MCF 10A (cell line): ENCODE measurements around the gene TBCC. TPM values are rescaled to one million over a fixed set of nuclear protein-coding genes. Genes with fewer than 3 reads are reported as not detected.
"Not testable (repeated sequence)": the region's sequence is repeated elsewhere in the genome, so short reads cannot be mapped to it uniquely, and the experiment has no call there.

Source experiments
- BruUV-seq: library from RNA; stranded (reverse); fragments of 400-500 nt; replicated peaks from 2 replicates; lab custom pipeline; 2021; lab: Mats Ljungman, UMichigan
- CTCF ChIA-PET: fragments of 300-600 bp; sonication (Branson Sonifier 250); formaldehyde crosslinking; extraction: SDS; loops from one replicate; lab custom pipeline; 2021; ENCODE audit warnings: antibody characterized with exemption, inconsistent platforms; lab: Yijun Ruan, JAX
- POLR2A ChIA-PET: fragments of 300-600, 350-650 bp; sonication (Branson Sonifier 250); formaldehyde crosslinking; extraction: SDS; loops from one replicate; lab custom pipeline; 2020; ENCODE audit warnings: antibody characterized with exemption, inconsistent platforms; lab: Yijun Ruan, JAX
- DNase-seq: peaks from one replicate; pipeline ENCODE4 v3.0.0-alpha.2; 2018; ENCODE audit not compliant: unreplicated experiment
- H3K27ac Mint-ChIP-seq: one replicate; pipeline ENCODE4 v1.8.0; 2022; ENCODE audit warnings: mild to moderate bottlenecking, low read depth, mixed read lengths; ENCODE audit not compliant: unreplicated experiment
- H3K27me3 Mint-ChIP-seq: one replicate; pipeline ENCODE4 v1.8.0; 2022; ENCODE audit warnings: mixed read lengths; ENCODE audit not compliant: insufficient read depth, unreplicated experiment
- H3K36me3 Mint-ChIP-seq: one replicate; pipeline ENCODE4 v1.8.0; 2022; ENCODE audit warnings: mild to moderate bottlenecking, moderate library complexity, mixed read lengths; ENCODE audit not compliant: insufficient read depth, unreplicated experiment
- H3K4me1 Mint-ChIP-seq: one replicate; pipeline ENCODE4 v1.8.0; 2022; ENCODE audit warnings: mixed read lengths; ENCODE audit not compliant: insufficient read depth, unreplicated experiment
- H3K4me3 Mint-ChIP-seq: one replicate; pipeline ENCODE4 v1.8.0; 2022; ENCODE audit warnings: mild to moderate bottlenecking, moderate library complexity, mixed read lengths; ENCODE audit not compliant: unreplicated experiment
- H3K9me3 Mint-ChIP-seq: one replicate; pipeline ENCODE4 v1.8.0; 2022; ENCODE audit warnings: mixed read lengths; ENCODE audit not compliant: unreplicated experiment
- intact Hi-C: fragments of 100-400 bp; cut with micrococcal nuclease; formaldehyde crosslinking; loops from 2 replicates; pipeline ENCODE4 v1.14.1; 2022
- total RNA-seq: library from RNA; stranded (reverse); gene quantifications from 2 replicates; pipeline ENCODE4 v1.2.3, GENCODE V29; 2022
- TF ChIP-seq, protein P1 (sequence below): fragments of 200-600 bp; IDR thresholded peaks from one replicate; pipeline ENCODE4 v1.8.0; 2022; ENCODE audit warnings: antibody characterized with exemption, mild to moderate bottlenecking; ENCODE audit not compliant: unreplicated experiment

The TBCC gene
- total RNA-seq, 1 experiment from 2014 or later = 13.7 TPM

DNA sequence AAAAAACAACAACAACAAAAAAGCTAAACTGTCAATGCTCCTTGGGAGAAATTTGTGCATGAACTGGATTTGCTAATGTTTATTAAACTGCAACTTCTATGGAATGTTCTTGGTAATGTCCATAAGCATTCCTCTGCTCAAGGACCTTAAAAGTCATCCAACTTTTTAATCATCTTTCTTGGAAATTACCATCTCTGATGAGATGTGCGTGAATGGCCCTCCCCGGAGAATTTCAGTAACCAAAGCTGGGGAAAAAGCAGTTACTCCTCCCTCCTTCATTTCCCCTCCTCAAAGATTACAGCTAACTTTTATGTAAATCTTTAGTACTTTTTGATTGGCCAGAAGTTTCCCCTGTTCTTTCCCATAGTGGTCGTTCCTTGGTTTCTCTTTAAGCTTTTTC lies 5.2 kb downstream of the TBCC start:
- no peak for DNase-seq
- H3K4me3 Mint-ChIP-seq = no peak overlapping the region
- ChIA-PET CTCF (no interaction called here), POLR2A (interaction anchor here (0.6 to 0.9 kb wide), 4 partner anchors 22 to 81 kb away, joined by 3 read pairs; partner anchors contain the start of gene BICRAL)
- H3K4me1 Mint-ChIP-seq = peaks cover 10% of the 10 kb centered on the region
- H3K27me3 Mint-ChIP-seq = no peaks in the 10 kb centered on the region
- BruUV-seq = no TSS peak
- intact Hi-C loops = no loop called here
- no peaks in the 10 kb centered on the region for H3K9me3 Mint-ChIP-seq
- H3K36me3 Mint-ChIP-seq = peaks cover 5% of the 10 kb centered on the region
- TF ChIP-seq, protein P1, sequence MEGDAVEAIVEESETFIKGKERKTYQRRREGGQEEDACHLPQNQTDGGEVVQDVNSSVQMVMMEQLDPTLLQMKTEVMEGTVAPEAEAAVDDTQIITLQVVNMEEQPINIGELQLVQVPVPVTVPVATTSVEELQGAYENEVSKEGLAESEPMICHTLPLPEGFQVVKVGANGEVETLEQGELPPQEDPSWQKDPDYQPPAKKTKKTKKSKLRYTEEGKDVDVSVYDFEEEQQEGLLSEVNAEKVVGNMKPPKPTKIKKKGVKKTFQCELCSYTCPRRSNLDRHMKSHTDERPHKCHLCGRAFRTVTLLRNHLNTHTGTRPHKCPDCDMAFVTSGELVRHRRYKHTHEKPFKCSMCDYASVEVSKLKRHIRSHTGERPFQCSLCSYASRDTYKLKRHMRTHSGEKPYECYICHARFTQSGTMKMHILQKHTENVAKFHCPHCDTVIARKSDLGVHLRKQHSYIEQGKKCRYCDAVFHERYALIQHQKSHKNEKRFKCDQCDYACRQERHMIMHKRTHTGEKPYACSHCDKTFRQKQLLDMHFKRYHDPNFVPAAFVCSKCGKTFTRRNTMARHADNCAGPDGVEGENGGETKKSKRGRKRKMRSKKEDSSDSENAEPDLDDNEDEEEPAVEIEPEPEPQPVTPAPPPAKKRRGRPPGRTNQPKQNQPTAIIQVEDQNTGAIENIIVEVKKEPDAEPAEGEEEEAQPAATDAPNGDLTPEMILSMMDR = no peak
- no peak overlapping the region for H3K27ac Mint-ChIP-seq

DNA sequence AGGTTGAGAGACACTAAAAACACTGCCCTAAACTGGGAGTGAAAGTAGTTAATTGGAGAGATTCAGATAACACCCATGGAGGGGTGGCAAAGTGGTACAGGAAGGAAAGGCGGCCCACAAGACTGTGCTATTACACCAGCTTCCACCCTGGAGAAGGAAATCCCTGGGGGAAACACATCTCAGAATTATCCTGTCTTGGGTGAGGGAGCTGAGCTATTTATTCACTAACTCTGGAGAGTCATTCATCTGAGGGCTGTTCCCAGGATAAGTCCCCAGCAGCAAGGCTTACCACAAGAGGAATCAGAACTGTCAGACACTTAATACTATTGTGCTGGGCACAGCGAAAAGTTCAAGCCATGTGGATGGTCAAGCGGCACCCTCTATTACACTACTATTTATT lies 9.9 kb downstream of the TBCC start:
- no peak for DNase-seq
- no TSS peak for BruUV-seq
- Mint-ChIP-seq H3K4me3 (no peak overlapping the region), H3K27ac (no peak overlapping the region), H3K27me3 (no peaks in the 10 kb centered on the region), H3K4me1 (no peaks in the 10 kb centered on the region), H3K9me3 (no peaks in the 10 kb centered on the region), H3K36me3 (no peaks in the 10 kb centered on the region)
- TF ChIP-seq, protein P1 = no peak
- ChIA-PET CTCF (no interaction called here), POLR2A (interaction anchor here (0.6 kb wide), 1 partner anchor 11 kb away, joined by 3 read pairs; no protein-coding TSS in a partner anchor)
- intact Hi-C loops = no loop called here

DNA sequence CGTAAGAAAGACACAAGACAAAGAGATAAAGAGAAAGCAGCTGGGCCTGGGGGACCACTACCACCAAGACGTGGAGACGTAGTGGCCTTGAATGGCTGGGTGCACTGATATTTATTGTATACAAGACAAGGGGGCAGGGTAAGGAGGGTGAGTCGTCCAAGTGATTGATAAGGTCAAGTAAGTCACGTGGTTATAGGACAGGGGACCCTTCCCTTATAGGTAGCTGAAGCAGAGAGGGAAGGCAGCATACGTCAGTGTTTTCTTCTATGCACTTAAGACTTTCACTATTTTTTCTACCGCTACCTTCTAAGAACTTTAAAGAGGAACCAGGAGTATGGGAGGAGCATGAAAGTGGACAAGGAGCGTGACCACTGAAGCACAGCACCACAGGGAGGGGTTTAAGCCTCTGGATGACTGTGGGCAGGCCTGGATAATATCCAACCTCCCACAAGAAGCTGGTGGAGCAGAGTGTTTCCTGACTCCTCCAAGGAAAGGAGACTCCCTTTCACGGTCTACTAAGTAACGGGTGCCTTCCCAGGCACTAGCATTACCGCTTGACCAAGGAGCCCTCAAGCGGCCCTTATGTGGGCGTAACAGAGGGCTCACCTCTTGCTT lies 11.9 kb downstream of the TBCC start:
- H3K27me3 Mint-ChIP-seq, H3K9me3 Mint-ChIP-seq, H3K27ac Mint-ChIP-seq, intact Hi-C loops, DNase-seq, H3K36me3 Mint-ChIP-seq, H3K4me1 Mint-ChIP-seq, H3K4me3 Mint-ChIP-seq, BruUV-seq: not testable (repeated sequence)
- ChIA-PET POLR2A (interaction anchor here (0.7 to 1.2 kb wide), 3 partner anchors 9 to 1699 kb away, joined by 3 to 5 read pairs (median 5); partner anchors contain the start of gene TBCC), CTCF (interaction anchor here (0.5 to 0.7 kb wide), 4 partner anchors 29 to 511 kb away, joined by 3 to 4 read pairs (median 4); no protein-coding TSS in a partner anchor)

DNA sequence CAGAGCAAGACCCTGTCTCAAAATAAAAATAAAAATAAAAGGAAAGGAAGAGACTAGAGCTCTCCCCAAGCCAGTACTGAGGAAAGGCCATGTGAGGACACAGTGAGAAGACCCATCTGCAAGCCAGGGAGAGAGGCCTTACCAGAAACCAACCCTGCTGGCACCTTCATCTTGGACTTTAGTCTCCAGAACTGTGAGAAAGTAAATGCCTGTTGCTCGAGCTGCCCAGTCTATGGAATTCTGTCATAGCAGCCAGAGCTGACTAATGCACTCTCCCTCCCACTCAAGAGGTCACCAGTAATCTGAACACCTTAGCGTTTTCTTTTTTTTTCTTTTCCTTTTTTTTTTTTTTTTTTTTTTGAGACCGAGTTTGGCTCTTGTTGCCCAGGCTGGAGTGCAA lies 16.2 kb downstream of the TBCC start:
- DNase-seq = no peak
- Mint-ChIP-seq H3K27ac (no peak overlapping the region), H3K36me3 (no peaks in the 10 kb centered on the region), H3K4me3 (no peak overlapping the region), H3K4me1 (no peaks in the 10 kb centered on the region), H3K27me3 (no peaks in the 10 kb centered on the region), H3K9me3 (no peaks in the 10 kb centered on the region)
- intact Hi-C loops = no loop called here
- BruUV-seq = no TSS peak
- TF ChIP-seq, protein P1 = no peak
- POLR2A ChIA-PET = interaction anchor here (0.6 to 1.7 kb wide), 4 partner anchors 12 to 130 kb away, joined by 3 to 5 read pairs (median 3); no protein-coding TSS in a partner anchor
- CTCF ChIA-PET = interaction anchor here (0.6 to 1.4 kb wide), 5 partner anchors 9 to 172 kb away, joined by 3 to 6 read pairs (median 3); no protein-coding TSS in a partner anchor
